ENCODE measurements around the gene CBLC.

- no peak for TF ChIP-seq CTCF (conservative IDR thresholded peaks at IDR 0.05)
- no peak for TF ChIP-seq ZFX (IDR thresholded peaks at IDR 0.05)
Measured at GRCh38 chr19:44795398-44795987, 17.8 kb downstream of the CBLC start.
